K562 (cell line): ENCODE measurements around the gene TRMT1. TPM values are rescaled to one million over a fixed set of nuclear protein-coding genes. Genes with fewer than 3 reads are reported as not detected.

ENCODE experiments used
- ATAC-seq: fragments of 200-7000 bp; cut with Tn5 transposase; 3 replicates; pipeline ENCODE4 v1.9.1; 2020; ENCODE audit warnings: moderate library complexity
- BruUV-seq: library from RNA; stranded (reverse); fragments of 400-500 nt; replicated peaks from 2 replicates; lab custom pipeline; 2021; lab: Mats Ljungman, UMichigan
- CTCF ChIA-PET: fragments of 300-600 bp; formaldehyde crosslinking; extraction: SDS; loops from one replicate; lab custom pipeline; 2021; ENCODE audit warnings: low intra/inter-chr PET ratio; lab: Yijun Ruan, JAX
- POLR2A ChIA-PET: fragments of 300-600, 350-650 bp; sonication (Branson Sonifier 250); formaldehyde crosslinking; extraction: SDS; loops from one replicate; lab custom pipeline; 2021; ENCODE audit warnings: antibody characterized with exemption, inconsistent platforms; lab: Yijun Ruan, JAX
- DNase-seq, 4 experiments: peaks; one replicate each; pipeline versions ENCODE4 v3.0.0 to v3.0.0-alpha.2; 2011 to 2018; ENCODE audit warnings: low spot score in 3 of 4, mixed read lengths in 3 of 4; ENCODE audit errors: extremely low read depth in 1 of 4
- FAIRE-seq: peaks from 2 replicates; lab custom pipeline; 2011; peaks lifted over from hg19 to GRCh38; lab: Jason Lieb, UNC
- H2AFZ ChIP-seq: 2 replicates; pipeline ENCODE4 v1.6.0; 2011; ENCODE audit warnings: low read depth, low read length, control low read depth, inconsistent platforms
- H3K27ac ChIP-seq: fragments of 200-600 bp; 3 replicates; pipeline ENCODE4 v1.8.0; 2011; ENCODE audit warnings: low read depth, mild to moderate bottlenecking, control low read depth, inconsistent platforms, low read length, moderate library complexity, mixed read lengths; ENCODE audit errors: extremely low read depth
- H3K27me3 ChIP-seq, 2 experiments: fragments of 300-600 bp in 1 of 2; 2 replicates in 1 of 2; 3 replicates in 1 of 2; pipeline versions ENCODE4 v1.6.0 to v1.8.0; 2011; ENCODE audit warnings: inconsistent platforms in 2 of 2, low read length in 2 of 2, mild to moderate bottlenecking in 1 of 2, mixed read lengths in 1 of 2, moderate library complexity in 1 of 2; ENCODE audit not compliant: control insufficient read depth in 2 of 2, insufficient read depth in 2 of 2
- H3K36me3 ChIP-seq: fragments of 300-600 bp; 3 replicates; pipeline ENCODE4 v1.8.0; 2011; ENCODE audit warnings: mild to moderate bottlenecking, low read length, inconsistent platforms; ENCODE audit not compliant: control insufficient read depth, insufficient read depth
- H3K4me1 ChIP-seq, 2 experiments: fragments of 200-600 bp in 1 of 2; replicated peaks in 1 of 2; 2 replicates in 1 of 2; 3 replicates in 1 of 2; pipeline versions ENCODE4 v1.5.1 to v1.8.0; 2011; ENCODE audit warnings: inconsistent platforms in 2 of 2, low read length in 2 of 2, mild to moderate bottlenecking in 1 of 2, mixed read lengths in 1 of 2, moderate library complexity in 1 of 2; ENCODE audit not compliant: control insufficient read depth in 2 of 2, insufficient read depth in 2 of 2
- H3K4me2 ChIP-seq: 2 replicates; pipeline ENCODE4 v1.6.1; 2011; ENCODE audit warnings: low read length, control low read depth, inconsistent platforms, mixed read lengths; ENCODE audit not compliant: insufficient read depth
- H3K4me3 ChIP-seq: fragments of 200-600 bp; sonication (generic), shearing (Covaris generic); 2 replicates; pipeline ENCODE4 v1.5.1; 2016; ENCODE audit warnings: control low read depth, inconsistent platforms
- H3K79me2 ChIP-seq: fragments of 200-600 bp; 3 replicates; pipeline ENCODE4 v1.8.0; 2011; ENCODE audit warnings: low read length, inconsistent platforms; ENCODE audit not compliant: control insufficient read depth, insufficient read depth
- H3K9ac ChIP-seq, 2 experiments: 2 replicates each; pipeline versions ENCODE4 v1.6.0 to v1.6.1; 2011; ENCODE audit warnings: low read depth in 2 of 2, low read length in 2 of 2, control low read depth in 1 of 2, inconsistent platforms in 1 of 2, mild to moderate bottlenecking in 1 of 2, mixed read lengths in 1 of 2; ENCODE audit not compliant: insufficient read depth in 1 of 2
- H3K9me1 ChIP-seq: one replicate; pipeline ENCODE4 v1.6.0; 2011; ENCODE audit warnings: inconsistent platforms, mild to moderate bottlenecking, low read length, moderate library complexity; ENCODE audit not compliant: control insufficient read depth, insufficient read depth
- H3K9me3 ChIP-seq: replicated peaks from 2 replicates; pipeline ENCODE4 v1.5.1; 2011; ENCODE audit warnings: low read depth, low read length, inconsistent platforms; ENCODE audit not compliant: control insufficient read depth, insufficient read depth
- H4K20me1 ChIP-seq: replicated peaks from 2 replicates; pipeline ENCODE4 v1.6.1; 2011; ENCODE audit warnings: low read length, inconsistent platforms, mixed read lengths; ENCODE audit not compliant: control insufficient read depth, insufficient read depth
- ARID1B ChIP-seq: fragments of 450-650 bp; IDR thresholded peaks from 2 replicates; pipeline ENCODE4 v1.6.1; 2016; ENCODE audit warnings: antibody characterized with exemption, mild to moderate bottlenecking, inconsistent platforms
- ERF ChIP-seq: fragments of 450-650 bp; formaldehyde crosslinking; IDR thresholded peaks from 2 replicates; pipeline ENCODE4 v1.4.0; 2020; ENCODE audit warnings: mild to moderate bottlenecking, mixed read lengths
- HMG20A ChIP-seq: fragments of 450-650 bp; formaldehyde crosslinking; conservative IDR thresholded peaks from 2 replicates; pipeline ENCODE4 v1.4.0; 2020; ENCODE audit warnings: mild to moderate bottlenecking, mixed read lengths
- KHSRP ChIP-seq: fragments of 450-650 bp; IDR thresholded peaks from 2 replicates; pipeline ENCODE4 v1.6.1; 2017
- NFATC3 ChIP-seq: fragments of 450-650 bp; IDR thresholded peaks from 2 replicates; pipeline ENCODE4 v1.6.1; 2017; ENCODE audit warnings: mild to moderate bottlenecking
- NFXL1 ChIP-seq: fragments of 450-650 bp; formaldehyde crosslinking; IDR thresholded peaks from 2 replicates; pipeline ENCODE4 v1.4.0; 2021; ENCODE audit warnings: mild to moderate bottlenecking
- POLR2G ChIP-seq: fragments of 200-400 bp; formaldehyde crosslinking; IDR thresholded peaks from 2 replicates; pipeline ENCODE4 v1.6.1; 2017; ENCODE audit warnings: low read depth, mild to moderate bottlenecking, antibody characterized with exemption, low read length, moderate library complexity
- RBFOX2 ChIP-seq: fragments of 200-400 bp; formaldehyde crosslinking; IDR thresholded peaks from 2 replicates; pipeline ENCODE4 v1.6.1; 2017; ENCODE audit warnings: low read depth, mild to moderate bottlenecking, low read length, moderate library complexity
- RREB1 ChIP-seq: fragments of 250-450 bp; sonication (Bioruptor Pico); IDR thresholded peaks from 2 replicates; pipeline ENCODE4 v1.4.0; 2020
- TCF7L2 ChIP-seq: fragments of 150-350 bp; IDR thresholded peaks from 2 replicates; pipeline ENCODE4 v1.6.1; 2016; ENCODE audit warnings: low read depth, mild to moderate bottlenecking, low read length, moderate library complexity
- ZKSCAN1 ChIP-seq: fragments of 150-350 bp; IDR thresholded peaks from 2 replicates; pipeline ENCODE4 v1.6.1; 2016; ENCODE audit warnings: low read depth, low read length
- ZNF12 ChIP-seq: sonication (generic); formaldehyde crosslinking; IDR thresholded peaks from 2 replicates; pipeline ENCODE4 v1.4.0; 2020; ENCODE audit warnings: mild to moderate bottlenecking, missing genetic modification reagents
- ZNF3 ChIP-seq: fragments of 250-450 bp; sonication (Bioruptor Pico); IDR thresholded peaks from 2 replicates; pipeline ENCODE4 v1.5.0; 2021; ENCODE audit warnings: mild to moderate bottlenecking, moderate library complexity
- WGBS: fragments of 100-300 bp; shearing (Covaris generic); methylation state at CpG from one replicate; pipeline ENCODE4 v1.1.6; 2016; ENCODE audit warnings: low coverage, mixed read lengths; ENCODE audit not compliant: insufficient coverage; ENCODE audit errors: missing lambda C conversion rate; 5-methylcytosine and 5-hydroxymethylcytosine counted together
- in situ Hi-C: fragments of 300-500 bp; cut with MboI; formaldehyde crosslinking; loops from 4 replicates; pipeline ENCODE4 v1.15.0; 2018; ENCODE audit warnings: inconsistent platforms, mixed read lengths
- intact Hi-C: fragments of 100-400 bp; cut with micrococcal nuclease; formaldehyde crosslinking; loops from 2 replicates; pipeline ENCODE4 v1.14.2; 2022
- polyA plus RNA-seq, 8 experiments: library from polyadenylated mRNA; depleted of rRNA in 4 of 8; stranded (reverse) in 5 of 8; unstranded in 3 of 8; fragments of >200 nt; fragmentation: Nextera tagmentation in 2 of 8; fragmentation: Illumina TruSeq in 1 of 8; extraction: Ambion mirVana in 2 of 8; extraction: Trizol in 1 of 8; gene quantifications; 2 replicates each; pipeline versions ENCODE4 v1.2.1 to v1.2.3, GENCODE V29; 2011 to 2014; ENCODE audit warnings: inconsistent platforms in 1 of 8, missing spikeins in 1 of 8
- total RNA-seq, 7 experiments: library from RNA; depleted of rRNA in 6 of 7; stranded (reverse); fragments of >200 nt in 6 of 7; fragmentation: Illumina TruSeq in 2 of 7; extraction: Trizol in 2 of 7; gene quantifications; 2 replicates each; pipeline versions ENCODE4 v1.2.1 to v1.2.3, GENCODE V29; 2011 to 2021; ENCODE audit warnings: low replicate concordance in 1 of 7

Gene TRMT1
- total and polyA plus RNA-seq, 9 of the 15 experiments (the other 6 are each of a cell fraction or from before 2014, with no cell fraction given) = 5.8 to 158 (median 54.3) TPM

GRCh38 chr19:13137290-13137794, 20.8 kb upstream of the TRMT1 start:
- H3K4me1 ChIP-seq = peaks cover 5 to 32% of the 10 kb centered on the region in 2 experiments; a peak in 4 of 5 replicates
- intact Hi-C loops (no loop called here), in situ Hi-C loops (no loop called here)
- H3K36me3 ChIP-seq = peaks cover 75% of the 10 kb centered on the region
- DNase-seq (no peak), FAIRE-seq (no peak), ATAC-seq (no peak)
- ChIA-PET POLR2A (interaction anchor here (1.0 to 1.7 kb wide), 2 partner anchors 12 to 15 kb away, joined by 4 to 6 read pairs; no protein-coding TSS in a partner anchor), CTCF (no interaction called here)
- no peak overlapping the region for H3K27ac ChIP-seq
- WGBS = 90% methylated on average over 25 of the region's 28 CpGs
- H3K9ac ChIP-seq = no peak overlapping the region; a peak in 1 of 4 replicates
- no TSS peak for BruUV-seq
- no peaks in the 10 kb centered on the region for H3K9me1 ChIP-seq
- H3K27me3 ChIP-seq = no peaks in the 10 kb centered on the region
- peaks cover 11% of the 10 kb centered on the region; the same call in 1 of the 2 replicates for H4K20me1 ChIP-seq
- H3K4me3 ChIP-seq = no peak overlapping the region
- no peaks in the 10 kb centered on the region for H3K9me3 ChIP-seq
- no peak overlapping the region for H2AFZ ChIP-seq
- no peak overlapping the region for H3K4me2 ChIP-seq
- no peak for TF ChIP-seq TCF7L2
- no peak for TF ChIP-seq ZNF12 (CRISPR knock-in tag)
- TF ChIP-seq ZKSCAN1 = no peak
- TF ChIP-seq POLR2G = peak; percentile 57
- no peak for TF ChIP-seq ARID1B
- no peak for TF ChIP-seq NFXL1 (CRISPR knock-in tag)
- TF ChIP-seq RREB1 (CRISPR knock-in tag) = no peak
- TF ChIP-seq RBFOX2 = peak; percentile 28; the same call in 1 of the 2 replicates
- no peak for TF ChIP-seq KHSRP
- no peak for TF ChIP-seq ERF
- no peak for TF ChIP-seq ZNF3
- TF ChIP-seq HMG20A = no peak
- TF ChIP-seq NFATC3 = no peak
- peaks cover 28% of the 10 kb centered on the region for H3K79me2 ChIP-seq
